ENCODE data around the gene HNRNPF.

DNA sequence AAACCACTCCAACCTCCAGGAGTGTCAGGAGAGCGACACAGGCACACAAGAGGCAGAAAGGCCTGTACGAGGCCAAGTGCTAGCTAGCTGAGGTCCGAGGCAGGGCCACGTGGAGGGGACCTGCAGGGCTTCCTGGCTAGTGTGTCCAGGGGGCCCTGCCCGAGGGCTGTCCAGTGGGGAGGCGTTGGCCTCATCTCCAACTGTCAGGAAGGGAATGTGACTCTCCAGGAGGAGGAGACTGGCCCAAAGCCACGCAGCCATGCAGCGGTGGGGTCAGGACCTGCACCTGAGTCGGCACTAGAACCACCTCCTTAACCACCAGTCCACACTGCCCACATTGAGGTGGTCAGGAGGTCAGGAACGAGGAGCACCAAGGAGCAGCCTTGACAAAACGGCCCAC lies 69.8 kb downstream of the HNRNPF start:
- TF ChIP-seq, protein P1, sequence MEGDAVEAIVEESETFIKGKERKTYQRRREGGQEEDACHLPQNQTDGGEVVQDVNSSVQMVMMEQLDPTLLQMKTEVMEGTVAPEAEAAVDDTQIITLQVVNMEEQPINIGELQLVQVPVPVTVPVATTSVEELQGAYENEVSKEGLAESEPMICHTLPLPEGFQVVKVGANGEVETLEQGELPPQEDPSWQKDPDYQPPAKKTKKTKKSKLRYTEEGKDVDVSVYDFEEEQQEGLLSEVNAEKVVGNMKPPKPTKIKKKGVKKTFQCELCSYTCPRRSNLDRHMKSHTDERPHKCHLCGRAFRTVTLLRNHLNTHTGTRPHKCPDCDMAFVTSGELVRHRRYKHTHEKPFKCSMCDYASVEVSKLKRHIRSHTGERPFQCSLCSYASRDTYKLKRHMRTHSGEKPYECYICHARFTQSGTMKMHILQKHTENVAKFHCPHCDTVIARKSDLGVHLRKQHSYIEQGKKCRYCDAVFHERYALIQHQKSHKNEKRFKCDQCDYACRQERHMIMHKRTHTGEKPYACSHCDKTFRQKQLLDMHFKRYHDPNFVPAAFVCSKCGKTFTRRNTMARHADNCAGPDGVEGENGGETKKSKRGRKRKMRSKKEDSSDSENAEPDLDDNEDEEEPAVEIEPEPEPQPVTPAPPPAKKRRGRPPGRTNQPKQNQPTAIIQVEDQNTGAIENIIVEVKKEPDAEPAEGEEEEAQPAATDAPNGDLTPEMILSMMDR (conservative IDR thresholded peaks at IDR 0.05; ENCODE audit: low read length) = no peak
- no peak for TF ChIP-seq EZH2phosphoT487 (IDR thresholded peaks at IDR 0.05; ENCODE audit: borderline replicate concordance, low read depth, low read length)
